ENCODE measurements around the gene IFNGR1.
"Not testable (repeated sequence)": the region's sequence is repeated elsewhere in the genome, so short reads cannot be mapped to it uniquely, and the experiment has no call there.

IFNGR1 gene

DNA sequence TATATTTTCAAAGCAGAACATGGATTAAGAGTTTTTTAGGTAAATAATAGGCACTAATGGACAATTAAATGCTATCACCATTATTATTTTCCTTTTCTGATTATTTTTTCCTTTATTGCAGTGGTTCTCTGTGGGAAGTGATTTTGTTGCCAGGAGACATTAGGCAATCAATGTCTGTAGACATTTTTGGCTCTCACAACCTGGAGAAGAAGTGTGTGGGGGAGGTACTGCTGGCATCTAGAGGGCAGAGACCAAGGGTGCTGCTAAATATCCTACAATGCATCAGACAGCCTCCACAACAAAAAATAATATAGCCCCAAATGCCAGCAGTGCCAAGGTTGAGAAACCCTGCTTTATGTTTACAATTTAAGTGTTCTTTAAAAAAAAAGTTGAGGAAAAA lies 8.3 kb downstream of the IFNGR1 start:
- no peak for DNase-seq

- no peak for DNase-seq
These were observed 10.9 kb downstream of the IFNGR1 start for GRCh38 chr6:137208279-137208678.

DNA sequence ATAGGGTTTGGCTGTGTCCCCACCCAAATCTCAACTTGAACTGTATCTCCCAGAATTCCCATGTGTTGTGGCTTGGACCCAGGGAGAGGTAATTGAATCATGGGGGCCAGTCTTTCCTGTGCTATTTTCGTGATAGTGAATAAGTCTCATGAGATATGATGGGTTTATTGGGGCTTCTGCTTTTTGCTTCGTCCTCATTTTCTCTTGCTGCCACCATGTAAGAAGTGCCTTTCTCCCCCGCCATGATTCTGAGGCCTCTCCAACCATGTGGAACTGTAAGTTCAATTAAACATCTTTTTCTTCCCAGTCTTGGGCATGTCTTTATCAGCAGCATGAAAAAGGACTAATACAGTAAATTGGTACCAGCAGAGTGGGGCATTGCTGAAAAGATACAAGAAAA lies 11.7 kb downstream of the IFNGR1 start:
- DNase-seq = not testable (repeated sequence)

DNA sequence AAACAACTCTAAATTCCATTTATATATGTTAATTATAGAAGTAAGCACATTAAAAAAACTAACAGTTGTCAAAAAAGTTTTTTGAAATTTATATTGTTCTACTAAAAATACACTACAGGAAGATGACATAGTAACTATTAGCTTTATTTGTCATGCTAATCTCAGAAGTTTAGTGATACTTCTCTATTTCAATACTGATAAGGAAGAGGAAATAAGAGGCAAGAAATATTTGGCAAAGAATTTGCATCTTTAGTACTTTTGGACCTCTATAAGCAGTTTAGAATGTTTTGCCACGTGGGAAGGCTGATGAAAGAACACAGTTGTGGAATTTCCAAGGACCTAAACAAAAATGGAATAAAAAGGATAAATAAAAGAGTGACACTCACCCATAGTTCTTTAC lies 12.6 kb downstream of the IFNGR1 start:
- DNase-seq = no peak

GRCh38 chr6:137203256-137203655 lies 15.9 kb downstream of the IFNGR1 start:
- DNase-seq = no peak

- no peak for DNase-seq
These were observed 17.1 kb downstream of the IFNGR1 start for GRCh38 chr6:137202078-137202477.

DNA sequence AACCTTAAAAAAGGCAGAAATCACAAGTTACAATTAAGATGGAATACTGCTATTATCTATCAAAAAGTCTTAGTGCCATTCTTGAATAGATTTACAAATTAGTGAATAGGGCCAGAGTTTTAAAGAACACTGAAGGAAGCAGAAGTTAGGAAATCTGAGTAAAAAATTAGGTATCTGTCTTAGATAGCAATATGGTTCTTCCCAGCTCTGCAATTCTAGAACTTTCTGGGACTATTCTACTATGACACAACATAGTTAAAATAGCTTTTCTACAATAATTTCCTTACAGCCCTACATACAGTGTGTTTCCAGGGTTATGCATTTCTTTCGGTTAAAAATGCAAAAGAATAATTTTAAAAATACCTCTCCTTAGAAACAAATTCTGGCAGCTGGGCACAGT lies 18.2 kb downstream of the IFNGR1 start:
- no peak for DNase-seq

GRCh38 chr6:137200288-137200687 lies 18.9 kb downstream of the IFNGR1 start:
- DNase-seq = no peak

DNA sequence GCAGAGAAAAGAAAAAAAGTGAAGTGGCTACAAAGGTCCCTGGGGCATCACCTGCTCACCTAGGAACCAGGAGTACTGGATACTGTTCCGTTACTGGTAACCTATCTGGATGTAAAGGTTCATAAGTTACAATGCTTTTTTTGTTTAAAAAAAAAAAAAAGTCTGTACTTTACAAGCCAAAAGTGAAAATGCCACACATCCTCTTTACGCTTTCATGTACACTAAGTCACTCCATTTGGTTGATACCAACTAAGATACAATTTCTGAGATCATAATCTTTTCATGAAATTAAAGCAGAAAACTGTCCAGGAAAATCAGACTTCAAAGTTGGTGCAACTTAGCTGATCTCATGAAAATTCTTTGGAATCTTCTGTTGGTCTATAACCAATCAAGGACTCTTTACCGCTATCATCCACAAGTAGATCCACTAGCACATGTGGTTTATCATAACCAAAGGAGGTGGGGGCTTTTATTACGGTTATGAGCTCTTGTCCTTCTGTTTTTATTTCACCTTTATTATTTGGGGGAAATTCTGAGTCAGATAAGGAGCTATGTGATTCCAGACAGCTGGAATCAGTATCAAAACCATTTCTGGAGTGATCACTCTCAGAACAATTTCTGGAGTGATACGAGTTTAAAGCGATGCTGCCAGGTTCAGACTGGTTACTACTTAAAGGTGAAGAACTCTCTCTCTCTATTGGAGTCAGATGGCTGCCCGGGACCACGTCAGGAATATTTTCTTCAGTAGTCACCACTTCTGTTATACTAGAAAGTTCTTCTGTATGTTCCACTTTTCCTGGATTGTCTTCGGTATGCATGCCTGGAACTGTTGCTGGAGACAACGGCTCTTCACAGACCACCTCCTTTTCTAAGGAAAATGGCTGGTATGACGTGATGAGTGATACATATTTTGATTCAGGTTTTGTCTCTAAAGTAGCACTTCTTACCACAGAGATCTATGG lies 21.2 kb downstream of the IFNGR1 start:
- no peak for DNase-seq

DNA sequence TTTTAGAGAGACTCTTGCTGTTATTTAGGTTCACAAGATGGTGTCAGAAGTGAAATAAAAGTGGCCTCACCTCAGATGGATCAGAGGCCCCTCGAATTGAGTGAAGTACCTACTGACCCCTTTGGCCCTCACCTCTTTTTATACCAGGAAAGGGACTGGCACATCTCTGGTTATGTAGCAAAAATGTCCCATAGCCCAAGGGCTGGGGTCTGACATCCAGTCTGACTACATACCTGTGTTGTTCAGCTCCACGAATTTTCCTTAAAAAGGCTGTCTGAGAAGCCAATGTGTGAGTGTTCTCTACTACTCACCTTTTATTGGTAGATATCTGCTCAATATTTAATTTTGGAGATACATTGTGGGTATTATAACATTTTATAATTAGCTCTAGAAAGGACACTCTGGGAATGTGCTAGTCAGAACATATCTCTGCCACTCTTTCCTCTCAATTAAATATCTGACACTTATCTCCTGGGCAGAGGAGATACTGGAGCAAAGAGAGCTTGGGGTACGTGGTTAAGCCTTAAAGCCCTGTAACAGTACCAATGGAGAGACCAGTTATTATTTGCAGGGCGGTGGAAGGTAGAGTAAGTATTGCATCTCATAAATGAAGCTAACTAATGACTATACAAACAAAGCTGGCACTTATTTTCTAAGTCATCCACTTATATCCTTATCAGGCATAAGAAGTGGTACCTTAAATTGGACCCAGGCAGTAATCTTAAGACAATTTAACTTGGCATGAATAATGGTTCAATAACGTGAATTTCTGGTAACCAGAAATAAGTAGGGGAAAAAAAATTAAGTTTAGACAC lies 25.7 kb downstream of the IFNGR1 start:
- no peak for DNase-seq

GRCh38 chr6:137192821-137193220 lies 26.4 kb downstream of the IFNGR1 start:
- no peak for DNase-seq

GRCh38 chr6:137191670-137192069 lies 27.5 kb downstream of the IFNGR1 start:
- DNase-seq = no peak

- DNase-seq = no peak
These were observed 27.9 kb downstream of the IFNGR1 start for GRCh38 chr6:137191236-137191635.

- DNase-seq = no peak
These were observed 28.5 kb downstream of the IFNGR1 start for GRCh38 chr6:137190583-137191094.

- no peak for DNase-seq
These were observed 30.3 kb downstream of the IFNGR1 start for GRCh38 chr6:137188855-137189254.

DNA sequence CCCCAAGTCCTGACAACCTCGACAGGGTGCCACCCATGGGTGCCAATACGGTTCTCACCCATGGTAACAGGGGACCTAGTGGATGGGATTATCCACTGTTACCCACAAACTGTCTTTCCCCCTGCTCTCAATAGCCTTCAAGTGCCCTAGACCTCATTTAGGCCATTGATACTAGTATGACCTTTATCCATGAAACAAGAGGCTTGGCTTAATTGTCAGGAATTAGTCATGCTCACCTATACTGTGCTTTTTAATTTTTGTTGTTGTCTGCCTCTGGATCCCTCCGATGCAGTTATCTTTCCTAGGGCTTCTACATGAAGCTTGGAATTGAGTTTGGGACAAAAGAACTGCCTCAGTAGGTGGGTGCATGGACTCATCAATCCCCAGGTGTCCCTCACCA lies 33.9 kb downstream of the IFNGR1 start:
- no peak for DNase-seq

GRCh38 chr6:137182654-137183073 lies 36.5 kb downstream of the IFNGR1 start:
- DNase-seq = no peak

- no peak for DNase-seq
These were observed 37.1 kb downstream of the IFNGR1 start for GRCh38 chr6:137181891-137182653.

- no peak for DNase-seq
These were observed 41.6 kb downstream of the IFNGR1 start for GRCh38 chr6:137177611-137178010.

DNA sequence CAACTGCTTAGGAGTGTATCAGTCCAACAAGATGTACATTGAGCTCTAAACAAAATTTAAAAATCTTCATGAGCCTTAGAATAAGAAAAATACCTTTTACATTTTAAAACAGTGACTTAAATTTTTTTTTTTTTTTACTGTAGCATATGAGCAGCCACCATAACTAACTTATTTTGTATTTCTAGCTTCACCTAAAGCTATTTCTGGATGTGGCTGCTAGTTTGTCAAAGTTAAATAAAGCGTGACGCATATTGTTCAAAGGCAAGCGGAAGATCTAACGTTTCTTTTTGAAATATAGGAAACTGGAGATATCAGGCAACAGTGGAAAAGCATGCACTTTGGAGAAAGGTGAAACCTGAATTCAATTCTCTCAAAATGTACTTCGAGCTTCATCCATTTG lies 42.5 kb downstream of the IFNGR1 start:
- no peak for DNase-seq

DNA sequence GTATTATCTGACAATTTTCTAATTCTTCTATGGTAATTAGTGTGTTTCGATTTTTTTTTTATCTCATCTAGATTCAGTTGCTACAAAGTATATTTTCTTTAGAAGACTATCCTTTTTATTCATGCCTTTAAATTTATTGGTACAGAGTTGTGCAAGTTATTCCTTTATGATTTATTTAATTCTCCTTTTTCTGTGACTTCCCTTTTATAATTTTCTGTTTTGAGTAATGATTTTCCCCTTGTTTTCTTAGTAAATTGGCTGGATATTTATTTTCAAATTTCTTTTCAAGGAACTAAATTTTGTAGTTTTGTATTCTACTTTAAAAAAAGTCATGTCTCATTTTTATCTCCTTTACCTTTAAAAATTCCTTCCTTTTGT lies 43.3 kb downstream of the IFNGR1 start:
- DNase-seq = no peak

DNA sequence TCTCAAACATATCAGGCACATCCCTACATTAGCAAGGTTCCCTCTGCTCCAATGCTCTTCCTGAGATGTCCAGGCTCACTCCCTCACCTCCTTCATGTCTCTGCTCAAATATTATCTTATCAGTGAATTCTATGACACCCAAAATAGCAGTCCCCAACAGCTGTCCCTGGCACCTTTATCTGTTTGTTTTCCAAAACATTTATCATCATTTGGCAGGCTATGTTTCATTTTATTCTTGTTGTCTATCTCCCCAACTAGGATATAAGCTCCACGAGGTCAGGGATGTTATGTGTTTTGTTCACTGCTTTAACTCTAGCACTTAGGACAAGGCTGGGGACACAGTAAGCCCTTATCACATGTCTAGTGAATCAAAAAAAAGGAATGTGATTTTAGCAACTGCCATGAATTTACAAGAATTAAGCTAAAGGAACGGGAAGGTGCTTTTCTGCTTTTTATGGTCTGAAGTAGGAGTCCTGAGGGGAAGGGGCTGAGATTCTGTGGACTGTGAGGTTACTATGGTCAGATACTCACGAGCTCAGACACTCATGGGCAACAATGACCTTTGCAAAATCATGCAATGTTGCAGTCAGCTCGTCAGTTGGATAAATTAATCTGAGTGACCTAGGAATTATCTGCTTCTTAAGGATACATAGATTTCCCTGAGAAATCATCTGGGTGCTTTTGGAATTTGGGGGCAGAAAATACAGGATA lies 43.9 kb downstream of the IFNGR1 start:
- no peak for DNase-seq
